H9 (cell line): Measurements from ENCODE around the gene BZW2. TPM values are rescaled to one million over a fixed set of nuclear protein-coding genes. Genes with fewer than 3 reads are reported as not detected.

ENCODE experiments used
- DNase-seq: peaks from one replicate; pipeline ENCODE4 v3.0.0-alpha.2; 2017
- H2AFZ ChIP-seq: one replicate; pipeline ENCODE4 v1.6.1; 2013; ENCODE audit warnings: mild to moderate bottlenecking, low read length, control low read depth, moderate library complexity
- H2AK5ac ChIP-seq: 2 replicates; pipeline ENCODE4 v1.6.1; 2013; ENCODE audit warnings: low read length, control low read depth, mixed read lengths; ENCODE audit not compliant: insufficient read length
- H2BK120ac ChIP-seq: one replicate; pipeline ENCODE4 v1.6.1; 2013; ENCODE audit warnings: low read depth, mild to moderate bottlenecking, low read length, control low read depth, inconsistent platforms; ENCODE audit not compliant: poor library complexity, severe bottlenecking
- H2BK12ac ChIP-seq: 2 replicates; pipeline ENCODE4 v1.6.1; 2013; ENCODE audit warnings: low read length, control low read depth, mixed read lengths, low read depth; ENCODE audit not compliant: insufficient read length
- H2BK15ac ChIP-seq: 2 replicates; pipeline ENCODE4 v1.6.1; 2013; ENCODE audit warnings: low read depth, low read length, control low read depth
- H2BK20ac ChIP-seq: one replicate; pipeline ENCODE4 v1.6.1; 2013; ENCODE audit warnings: low read depth, mild to moderate bottlenecking, low read length, control low read depth, inconsistent platforms; ENCODE audit not compliant: poor library complexity, severe bottlenecking
- H2BK5ac ChIP-seq: 2 replicates; pipeline ENCODE4 v1.6.1; 2013; ENCODE audit warnings: low read length, control low read depth, mixed read lengths; ENCODE audit not compliant: insufficient read length
- H3K14ac ChIP-seq: 2 replicates; pipeline ENCODE4 v1.6.1; 2013; ENCODE audit warnings: low read length, control low read depth; ENCODE audit not compliant: insufficient read depth
- H3K18ac ChIP-seq: 2 replicates; pipeline ENCODE4 v1.6.1; 2013; ENCODE audit warnings: low read depth, mild to moderate bottlenecking, mixed read lengths, low read length, control low read depth; ENCODE audit not compliant: insufficient read length
- H3K23ac ChIP-seq: 2 replicates; pipeline ENCODE4 v1.6.1; 2013; ENCODE audit warnings: low read length, control low read depth, mixed read lengths, low read depth; ENCODE audit not compliant: insufficient read length
- H3K23me2 ChIP-seq: 2 replicates; pipeline ENCODE4 v1.6.1; 2013; ENCODE audit warnings: low read depth, mild to moderate bottlenecking, mixed read lengths, low read length, control low read depth; ENCODE audit not compliant: insufficient read length, poor library complexity, severe bottlenecking
- H3K27ac ChIP-seq: 2 replicates; pipeline ENCODE4 v1.5.1; 2013; ENCODE audit warnings: low read length, control low read depth, mixed read lengths, low read depth; ENCODE audit not compliant: insufficient read length
- H3K27me3 ChIP-seq: 2 replicates; pipeline ENCODE4 v1.6.1; 2013; ENCODE audit warnings: low read length, control low read depth, inconsistent platforms; ENCODE audit not compliant: insufficient read depth
- H3K4ac ChIP-seq: 2 replicates; pipeline ENCODE4 v1.6.1; 2013; ENCODE audit warnings: low read depth, mild to moderate bottlenecking, control low read depth, inconsistent platforms, low read length, moderate library complexity
- H3K4me1 ChIP-seq: 2 replicates; pipeline ENCODE4 v1.6.1; 2013; ENCODE audit warnings: low read length, control low read depth, inconsistent platforms; ENCODE audit not compliant: insufficient read depth
- H3K4me2 ChIP-seq: 2 replicates; pipeline ENCODE4 v1.6.1; 2013; ENCODE audit warnings: low read length, control low read depth, mixed read lengths; ENCODE audit not compliant: insufficient read length, insufficient read depth
- H3K56ac ChIP-seq: 2 replicates; pipeline ENCODE4 v1.6.1; 2013; ENCODE audit warnings: low read depth, mild to moderate bottlenecking, mixed read lengths, low read length, control low read depth; ENCODE audit not compliant: insufficient read length
- H3K79me1 ChIP-seq: 2 replicates; pipeline ENCODE4 v1.6.1; 2013; ENCODE audit warnings: low read depth, mild to moderate bottlenecking, moderate library complexity, low read length, control low read depth, inconsistent platforms; ENCODE audit not compliant: insufficient read depth, poor library complexity, severe bottlenecking
- H3K79me2 ChIP-seq: 2 replicates; pipeline ENCODE4 v1.6.1; 2013; ENCODE audit warnings: low read length, control low read depth, inconsistent platforms; ENCODE audit not compliant: insufficient read depth
- H3K9ac ChIP-seq: 2 replicates; pipeline ENCODE4 v1.6.1; 2013; ENCODE audit warnings: low read length, control low read depth, mixed read lengths; ENCODE audit not compliant: insufficient read length; ENCODE audit errors: extremely low read depth
- H3K9me3 ChIP-seq: one replicate; pipeline ENCODE4 v1.6.1; 2013; ENCODE audit warnings: low read depth, low read length, inconsistent platforms; ENCODE audit not compliant: control insufficient read depth
- H3T11ph ChIP-seq: one replicate; pipeline ENCODE4 v1.6.1; 2013; ENCODE audit warnings: mild to moderate bottlenecking, low read length, control low read depth, inconsistent platforms
- H4K20me1 ChIP-seq: one replicate; pipeline ENCODE4 v1.6.1; 2013; ENCODE audit not compliant: control insufficient read depth, insufficient read length, insufficient read depth
- H4K5ac ChIP-seq: 2 replicates; pipeline ENCODE4 v1.6.1; 2013; ENCODE audit warnings: low read depth, mild to moderate bottlenecking, mixed read lengths, low read length, control low read depth; ENCODE audit not compliant: insufficient read length
- H4K8ac ChIP-seq: replicated peaks from 2 replicates; pipeline ENCODE4 v1.6.1; 2013; ENCODE audit warnings: low read length, control low read depth, mixed read lengths, low read depth; ENCODE audit not compliant: insufficient read length
- H4K91ac ChIP-seq: 2 replicates; pipeline ENCODE4 v1.6.1; 2013; ENCODE audit warnings: low read depth, mild to moderate bottlenecking, moderate library complexity, mixed read lengths, low read length, control low read depth; ENCODE audit not compliant: insufficient read length
- H3K27ac Mint-ChIP-seq, 3 experiments: 2 replicates in 2 of 3; 3 replicates in 1 of 3; pipeline ENCODE4 v1.8.0; 2020 to 2021; ENCODE audit warnings: mixed read lengths in 3 of 3, mild to moderate bottlenecking in 1 of 3, moderate library complexity in 1 of 3
- H3K27me3 Mint-ChIP-seq: 2 replicates; pipeline ENCODE4 v1.8.0; 2021; ENCODE audit warnings: low read depth, mild to moderate bottlenecking, moderate library complexity, mixed read lengths
- H3K36me3 Mint-ChIP-seq, 3 experiments: 2 replicates in 2 of 3; 3 replicates in 1 of 3; pipeline ENCODE4 v1.8.0; 2020 to 2021; ENCODE audit warnings: low read depth in 3 of 3, mixed read lengths in 3 of 3; ENCODE audit not compliant: insufficient read depth in 1 of 3
- H3K4me1 Mint-ChIP-seq, 2 experiments: 2 replicates each; pipeline ENCODE4 v1.8.0; 2020; ENCODE audit warnings: mixed read lengths in 2 of 2
- H3K4me3 Mint-ChIP-seq, 2 experiments: 2 replicates in 1 of 2; 3 replicates in 1 of 2; pipeline ENCODE4 v1.8.0; 2020 to 2021; ENCODE audit warnings: mild to moderate bottlenecking in 2 of 2, mixed read lengths in 2 of 2, moderate library complexity in 1 of 2
- H3K9me3 Mint-ChIP-seq, 2 experiments: 2 replicates in 1 of 2; 3 replicates in 1 of 2; pipeline ENCODE4 v1.8.0; 2020; ENCODE audit warnings: mild to moderate bottlenecking in 2 of 2, mixed read lengths in 2 of 2, moderate library complexity in 1 of 2
- CTCF ChIP-seq: fragments of 200-600 bp; sonication (generic); conservative IDR thresholded peaks from 3 replicates; pipeline ENCODE4 v1.8.0; 2021; ENCODE audit warnings: antibody characterized with exemption, mild to moderate bottlenecking
- WGBS: extraction: QIAGEN DNeasy Blood & Tissue Kit; methylation state at CpG from one replicate; pipeline ENCODE4 v1.1.7; 2013; ENCODE audit warnings: missing lambda C conversion rate, low lambda C conversion rate, mixed read lengths; ENCODE audit not compliant: insufficient read length; ENCODE audit errors: extremely low coverage; 5-methylcytosine and 5-hydroxymethylcytosine counted together
- total RNA-seq: library from RNA; stranded (reverse); gene quantifications from 2 replicates; pipeline ENCODE4 v1.2.1, GENCODE V29; 2021

The BZW2 gene
- total RNA-seq, 1 experiment from 2014 or later, result 64.6 TPM

- H3K9me3 Mint-ChIP-seq, result no peaks in the 10 kb centered on the region
- Histone ChIP-seq H3K56ac (no peak overlapping the region), H3K18ac (no peak overlapping the region), H3K79me2 (no peaks in the 10 kb centered on the region), H2BK15ac (no peak overlapping the region), H3K27me3 (no peaks in the 10 kb centered on the region), H3K79me1 (no peaks in the 10 kb centered on the region), H4K20me1 (no peaks in the 10 kb centered on the region), H3K23me2 (no peaks in the 10 kb centered on the region), H3K9ac (no peak overlapping the region), H3K27ac (no peak overlapping the region), H2BK120ac (no peak overlapping the region), H2AK5ac (no peak overlapping the region), H2AFZ (no peak overlapping the region), H2BK20ac (no peak overlapping the region), H4K5ac (no peak overlapping the region), H3T11ph (no peak overlapping the region), H3K9me3 (no peaks in the 10 kb centered on the region), H2BK12ac (no peak overlapping the region), H4K8ac (no peak overlapping the region), H3K14ac (no peak overlapping the region), H2BK5ac (no peak overlapping the region), H3K23ac (no peak overlapping the region), H3K4me2 (no peak overlapping the region), H3K4me1 (no peaks in the 10 kb centered on the region), H3K4ac (no peak overlapping the region), H4K91ac (no peak overlapping the region)
- H3K36me3 Mint-ChIP-seq, result peaks cover 17 to 46% (median 38%) of the 10 kb centered on the region in 3 experiments; a peak in 6 of 7 replicates
- DNase-seq, result no peak
- WGBS, result no CpG with 5 or more reads among the region's 4 CpGs
- H3K27me3 Mint-ChIP-seq, result no peaks in the 10 kb centered on the region
- no peak for TF ChIP-seq CTCF
- no peak overlapping the region for H3K27ac Mint-ChIP-seq
- H3K4me3 Mint-ChIP-seq, result no peak overlapping the region
- no peaks in the 10 kb centered on the region for H3K4me1 Mint-ChIP-seq
Observed at GRCh38 chr7:16691241-16691640, 45.3 kb downstream of the BZW2 start.
